Hematopoietic multipotent progenitor cell treated with erythropoietin and hydrocortisone succinate and interleukin-3 and kit ligand, for 15 days (in vitro differentiated cells): ENCODE results near the gene GUCY2D.

Source experiments
- DNase-seq: peaks from one replicate; pipeline ENCODE4 v3.0.0-alpha.2; 2015; ENCODE audit warnings: low spot score

Gene GUCY2D

GRCh38 chr17:7992924-7993323 is 9.5 kb upstream of the GUCY2D start:
- DNase-seq: no peak

GRCh38 chr17:7993972-7994589 is 8.3 kb upstream of the GUCY2D start:
- no peak for DNase-seq

- no peak for DNase-seq
These were observed 6.7 kb upstream of the GUCY2D start for GRCh38 chr17:7995724-7996123.

- DNase-seq: no peak
These were observed 5.2 kb upstream of the GUCY2D start for GRCh38 chr17:7997186-7997585.

GRCh38 chr17:8002721-8003593 is 542 bp downstream of the GUCY2D start:
- no peak for DNase-seq

GRCh38 chr17:8003594-8004181 is 1.3 kb downstream of the GUCY2D start:
- DNase-seq: no peak

GRCh38 chr17:8004899-8005298 is 2.5 kb downstream of the GUCY2D start:
- DNase-seq: no peak

- DNase-seq: no peak
These were observed 2.9 kb downstream of the GUCY2D start for GRCh38 chr17:8005357-8005756.

- no peak for DNase-seq
These were observed 3.7 kb downstream of the GUCY2D start for GRCh38 chr17:8005967-8006730.

GRCh38 chr17:8006836-8007680 is 4.6 kb downstream of the GUCY2D start:
- DNase-seq: no peak

- no peak for DNase-seq
These were observed 5.4 kb downstream of the GUCY2D start for GRCh38 chr17:8007836-8008235.

- DNase-seq: no peak
These were observed 9.7 kb downstream of the GUCY2D start for GRCh38 chr17:8012045-8012580.

- no peak for DNase-seq
These were observed 10.7 kb downstream of the GUCY2D start for GRCh38 chr17:8012996-8013640.

- no peak for DNase-seq
These were observed 11.5 kb downstream of the GUCY2D start for GRCh38 chr17:8013731-8014557.

GRCh38 chr17:8014558-8014850 is 12.1 kb downstream of the GUCY2D start:
- no peak for DNase-seq

- DNase-seq: no peak
These were observed 13.0 kb downstream of the GUCY2D start for GRCh38 chr17:8015236-8015956.

- DNase-seq: no peak
These were observed 13.7 kb downstream of the GUCY2D start for GRCh38 chr17:8015957-8016631.

- DNase-seq: peak; percentile 33
These were observed 14.4 kb downstream of the GUCY2D start for GRCh38 chr17:8016632-8017424.
